ENCODE data around the gene LRRN2.

The LRRN2 gene

GRCh38 chr1:204623894-204624361, 61.6 kb downstream of the LRRN2 start:
- H4K20me1 ChIP-seq (ENCODE audit: insufficient read depth): no peaks in the 10 kb centered on the region
- no peaks in the 10 kb centered on the region for H3K4me1 ChIP-seq (ENCODE audit: low read depth, poor library complexity, severe bottlenecking)
- H3K36me3 ChIP-seq (ENCODE audit: insufficient read depth): no peaks in the 10 kb centered on the region
- H3K4me3 ChIP-seq (IDR thresholded peaks at IDR 0.05; ENCODE audit: insufficient read depth, low read depth, low read length): no peak overlapping the region
- TF ChIP-seq, protein P1, sequence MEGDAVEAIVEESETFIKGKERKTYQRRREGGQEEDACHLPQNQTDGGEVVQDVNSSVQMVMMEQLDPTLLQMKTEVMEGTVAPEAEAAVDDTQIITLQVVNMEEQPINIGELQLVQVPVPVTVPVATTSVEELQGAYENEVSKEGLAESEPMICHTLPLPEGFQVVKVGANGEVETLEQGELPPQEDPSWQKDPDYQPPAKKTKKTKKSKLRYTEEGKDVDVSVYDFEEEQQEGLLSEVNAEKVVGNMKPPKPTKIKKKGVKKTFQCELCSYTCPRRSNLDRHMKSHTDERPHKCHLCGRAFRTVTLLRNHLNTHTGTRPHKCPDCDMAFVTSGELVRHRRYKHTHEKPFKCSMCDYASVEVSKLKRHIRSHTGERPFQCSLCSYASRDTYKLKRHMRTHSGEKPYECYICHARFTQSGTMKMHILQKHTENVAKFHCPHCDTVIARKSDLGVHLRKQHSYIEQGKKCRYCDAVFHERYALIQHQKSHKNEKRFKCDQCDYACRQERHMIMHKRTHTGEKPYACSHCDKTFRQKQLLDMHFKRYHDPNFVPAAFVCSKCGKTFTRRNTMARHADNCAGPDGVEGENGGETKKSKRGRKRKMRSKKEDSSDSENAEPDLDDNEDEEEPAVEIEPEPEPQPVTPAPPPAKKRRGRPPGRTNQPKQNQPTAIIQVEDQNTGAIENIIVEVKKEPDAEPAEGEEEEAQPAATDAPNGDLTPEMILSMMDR (conservative IDR thresholded peaks at IDR 0.05; ENCODE audit: low read depth, low read length): no peak
- no peaks in the 10 kb centered on the region for H3K79me2 ChIP-seq (ENCODE audit: insufficient read depth, low read depth)
- H2AFZ ChIP-seq (ENCODE audit: low read depth): no peak overlapping the region
- peaks cover 7% of the 10 kb centered on the region; the same call in 1 of the 2 replicates for H3K27me3 ChIP-seq (ENCODE audit: insufficient read depth, low read depth)
- H3K27ac ChIP-seq: no peak overlapping the region
- no peak overlapping the region for H3K9ac ChIP-seq
- no peak overlapping the region for H3K4me2 ChIP-seq

DNA sequence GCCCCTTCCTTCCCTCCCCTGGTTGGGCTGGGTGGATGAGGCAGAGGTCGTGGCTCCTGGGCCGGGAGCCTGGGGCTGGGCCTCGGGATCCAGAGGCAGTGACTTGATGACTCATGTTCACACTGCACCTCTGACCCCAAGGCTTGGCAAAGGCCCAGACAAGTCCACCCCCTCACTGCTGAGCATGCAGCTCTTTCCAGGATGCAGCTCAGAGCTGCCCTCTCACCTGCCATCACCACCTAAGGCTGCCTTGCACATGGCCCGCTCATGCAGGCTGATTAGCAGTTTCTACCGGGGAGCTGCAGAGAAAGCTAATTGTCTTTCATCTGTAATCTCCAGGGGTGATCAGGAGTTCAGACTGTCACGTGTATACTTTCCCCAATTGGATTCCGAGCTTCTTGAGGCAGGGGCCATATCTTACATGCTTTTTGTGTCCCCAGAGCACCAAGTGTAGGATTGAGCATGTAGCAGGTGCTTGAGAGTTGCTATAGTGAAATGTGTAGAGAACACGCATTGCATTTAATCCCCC, 62.1 kb downstream of the LRRN2 start:
- Histone ChIP-seq H3K36me3 (ENCODE audit: insufficient read depth) (no peaks in the 10 kb centered on the region), H4K20me1 (ENCODE audit: insufficient read depth) (no peaks in the 10 kb centered on the region), H3K9ac (no peak overlapping the region), H3K4me1 (ENCODE audit: low read depth, poor library complexity, severe bottlenecking) (no peaks in the 10 kb centered on the region), H3K4me3 (IDR thresholded peaks at IDR 0.05; ENCODE audit: insufficient read depth, low read depth, low read length) (no peak overlapping the region), H3K27me3 (ENCODE audit: insufficient read depth, low read depth) (peaks cover 4% of the 10 kb centered on the region; the same call in 1 of the 2 replicates), H3K27ac (no peak overlapping the region), H3K4me2 (no peak overlapping the region), H2AFZ (ENCODE audit: low read depth) (no peak overlapping the region), H3K79me2 (ENCODE audit: insufficient read depth, low read depth) (no peaks in the 10 kb centered on the region)
- TF ChIP-seq, protein P1 (conservative IDR thresholded peaks at IDR 0.05; ENCODE audit: low read depth, low read length): no peak

DNA sequence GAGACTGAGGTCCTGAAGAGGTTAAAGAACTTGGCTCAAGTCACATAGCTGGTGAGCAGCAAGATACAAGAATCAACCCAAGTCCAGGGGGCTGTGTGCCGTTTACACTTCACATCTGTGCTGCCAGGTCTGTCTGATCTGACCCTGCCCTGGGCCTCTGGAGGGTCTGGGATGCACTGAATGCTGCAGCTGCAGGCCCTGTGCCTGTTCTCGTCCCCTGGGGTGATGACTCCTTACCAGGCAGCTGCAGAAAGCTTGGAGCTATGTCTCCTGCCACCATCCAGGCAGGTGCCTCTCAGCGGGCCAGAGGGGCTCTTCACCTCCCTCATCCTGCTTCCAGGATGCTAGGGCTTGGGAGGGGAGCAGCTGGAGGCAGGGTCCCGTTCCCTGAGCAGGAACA, 63.5 kb downstream of the LRRN2 start:
- TF ChIP-seq, protein P1 (conservative IDR thresholded peaks at IDR 0.05; ENCODE audit: low read depth, low read length): no peak
- H3K36me3 ChIP-seq (ENCODE audit: insufficient read depth): no peaks in the 10 kb centered on the region
- no peak overlapping the region for H3K4me3 ChIP-seq (IDR thresholded peaks at IDR 0.05; ENCODE audit: insufficient read depth, low read depth, low read length)
- no peaks in the 10 kb centered on the region for H3K79me2 ChIP-seq (ENCODE audit: insufficient read depth, low read depth)
- no peaks in the 10 kb centered on the region; the same call in 1 of the 2 replicates for H3K27me3 ChIP-seq (ENCODE audit: insufficient read depth, low read depth)
- no peaks in the 10 kb centered on the region for H4K20me1 ChIP-seq (ENCODE audit: insufficient read depth)
- H3K9ac ChIP-seq: no peak overlapping the region
- no peak overlapping the region for H3K27ac ChIP-seq
- H2AFZ ChIP-seq (ENCODE audit: low read depth): no peak overlapping the region
- H3K4me2 ChIP-seq: no peak overlapping the region
- no peaks in the 10 kb centered on the region for H3K4me1 ChIP-seq (ENCODE audit: low read depth, poor library complexity, severe bottlenecking)

DNA sequence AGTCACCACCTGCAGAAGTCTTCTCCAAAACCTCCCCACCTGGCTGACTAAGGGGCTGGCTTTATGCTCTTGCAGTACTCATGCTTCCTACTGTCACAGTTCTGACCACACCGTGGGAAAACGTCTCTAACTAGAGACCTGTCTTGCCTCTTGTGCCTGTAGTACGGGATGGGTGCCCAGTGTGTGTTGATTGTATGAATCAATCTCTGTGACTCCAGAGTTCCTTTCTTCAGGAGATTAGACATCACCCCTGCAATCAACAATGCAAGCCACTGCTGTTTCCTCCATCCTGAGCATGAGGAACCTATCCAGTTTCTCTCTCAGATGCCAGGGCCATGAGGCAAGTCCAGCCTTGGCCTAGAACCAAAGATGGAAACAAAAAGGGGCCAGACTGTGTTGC, 64.1 kb downstream of the LRRN2 start:
- Histone ChIP-seq H3K4me1 (ENCODE audit: low read depth, poor library complexity, severe bottlenecking) (no peaks in the 10 kb centered on the region), H3K4me3 (IDR thresholded peaks at IDR 0.05; ENCODE audit: insufficient read depth, low read depth, low read length) (no peak overlapping the region), H3K9ac (no peak overlapping the region), H4K20me1 (ENCODE audit: insufficient read depth) (no peaks in the 10 kb centered on the region), H3K27me3 (ENCODE audit: insufficient read depth, low read depth) (no peaks in the 10 kb centered on the region; the same call in 1 of the 2 replicates), H3K27ac (no peak overlapping the region), H3K79me2 (ENCODE audit: insufficient read depth, low read depth) (no peaks in the 10 kb centered on the region), H2AFZ (ENCODE audit: low read depth) (no peak overlapping the region), H3K36me3 (ENCODE audit: insufficient read depth) (no peaks in the 10 kb centered on the region), H3K4me2 (no peak overlapping the region)
- TF ChIP-seq, protein P1 (conservative IDR thresholded peaks at IDR 0.05; ENCODE audit: low read depth, low read length): no peak
